Neural cell (in vitro differentiated cells): Measurements from ENCODE around the gene CYP26B1. TPM values are rescaled to one million over a fixed set of nuclear protein-coding genes. Genes with fewer than 3 reads are reported as not detected.

Source experiments
- H2AFZ ChIP-seq: fragments of 200-600, 300-800 bp; sonication (generic), shearing (Covaris generic); 2 replicates; pipeline ENCODE4 v1.6.0; 2014; ENCODE audit warnings: low read depth, mild to moderate bottlenecking, antibody characterized with exemption, low read length, moderate library complexity
- H3F3A ChIP-seq: fragments of 200-600 bp; shearing (Covaris generic); 2 replicates; pipeline ENCODE4 v1.6.1; 2016; ENCODE audit warnings: mild to moderate bottlenecking, moderate library complexity, mixed read lengths, antibody characterized with exemption, low read length; ENCODE audit not compliant: insufficient read depth, poor library complexity, severe bottlenecking
- H3K27ac ChIP-seq: fragments of 200-600, 300-800 bp; sonication (generic), shearing (Covaris generic); 2 replicates; pipeline ENCODE4 v1.5.1; 2014; ENCODE audit warnings: mild to moderate bottlenecking, low read length, moderate library complexity
- H3K27me3 ChIP-seq: fragments of 300-800, 200-600 bp; sonication (generic), shearing (Covaris generic); 2 replicates; pipeline ENCODE4 v1.6.0; 2014; ENCODE audit warnings: mild to moderate bottlenecking, low read depth, low read length, moderate library complexity; ENCODE audit not compliant: insufficient read depth
- H3K36me3 ChIP-seq: fragments of 300-800, 200-600 bp; sonication (generic), shearing (Covaris generic); 2 replicates; pipeline ENCODE4 v1.5.1; 2014; ENCODE audit warnings: mild to moderate bottlenecking, antibody characterized with exemption, low read length, moderate library complexity; ENCODE audit not compliant: insufficient read depth
- H3K4me2 ChIP-seq: fragments of 300-800, 200-600 bp; sonication (generic), shearing (Covaris generic); 2 replicates; pipeline ENCODE4 v1.6.0; 2014; ENCODE audit warnings: mild to moderate bottlenecking, low read length
- H3K4me3 ChIP-seq: fragments of 300-800, 200-600 bp; sonication (generic), shearing (Covaris generic); 2 replicates; pipeline ENCODE4 v1.5.1; 2014; ENCODE audit warnings: mild to moderate bottlenecking, low read length, moderate library complexity
- H3K79me2 ChIP-seq: fragments of 200-600 bp; shearing (Covaris generic); replicated peaks from 2 replicates; pipeline ENCODE4 v1.6.0; 2014; ENCODE audit warnings: mild to moderate bottlenecking, low read length, moderate library complexity; ENCODE audit not compliant: insufficient read depth
- H3K9ac ChIP-seq: fragments of 300-800, 200-600 bp; sonication (generic), shearing (Covaris generic); 2 replicates; pipeline ENCODE4 v1.6.1; 2016; ENCODE audit warnings: mild to moderate bottlenecking, low read length, mixed read lengths
- H3K9me2 ChIP-seq: fragments of 200-600 bp; shearing (Covaris generic); 2 replicates; pipeline ENCODE4 v1.6.1; 2016; ENCODE audit warnings: mild to moderate bottlenecking, low read length, mixed read lengths; ENCODE audit not compliant: insufficient read depth
- H3K9me3 ChIP-seq: fragments of 200-600, 300-800 bp; sonication (generic), shearing (Covaris generic); 2 replicates; pipeline ENCODE4 v1.6.1; 2016; ENCODE audit warnings: mild to moderate bottlenecking, mixed run types, low read length, moderate library complexity, mixed read lengths
- H4K20me1 ChIP-seq: fragments of 200-600 bp; shearing (Covaris generic); 2 replicates; pipeline ENCODE4 v1.6.1; 2016; ENCODE audit warnings: mild to moderate bottlenecking, mixed run types; ENCODE audit not compliant: insufficient read depth
- CTCF ChIP-seq: fragments of 450-650 bp; IDR thresholded peaks from 2 replicates; pipeline ENCODE4 v1.5.1; 2014; ENCODE audit warnings: antibody characterized with exemption, mild to moderate bottlenecking, moderate library complexity; ENCODE audit not compliant: poor library complexity, severe bottlenecking
- EP300 ChIP-seq: fragments of 450-650 bp; conservative IDR thresholded peaks from 2 replicates; pipeline ENCODE4 v1.6.1; 2014; ENCODE audit warnings: antibody characterized with exemption, mild to moderate bottlenecking, moderate library complexity; ENCODE audit not compliant: poor library complexity, severe bottlenecking
- EZH2 ChIP-seq: fragments of 200-600, 300-800 bp; shearing (Covaris generic), sonication (generic); IDR thresholded peaks from 2 replicates; pipeline ENCODE4 v1.6.1; 2014; ENCODE audit warnings: antibody characterized with exemption, low read length, borderline replicate concordance, mild to moderate bottlenecking; ENCODE audit not compliant: insufficient read depth, poor library complexity, severe bottlenecking
- MXI1 ChIP-seq: fragments of 450-650 bp; conservative IDR thresholded peaks from 2 replicates; pipeline ENCODE4 v1.6.1; 2014; ENCODE audit warnings: antibody characterized with exemption, mild to moderate bottlenecking; ENCODE audit not compliant: poor library complexity, severe bottlenecking
- POLR2AphosphoS5 ChIP-seq: IDR thresholded peaks from 2 replicates; pipeline ENCODE4 v1.6.1; 2012
- RAD21 ChIP-seq: fragments of 450-650 bp; conservative IDR thresholded peaks from 2 replicates; pipeline ENCODE4 v1.6.1; 2014; ENCODE audit warnings: antibody characterized with exemption, mild to moderate bottlenecking, moderate library complexity
- REST ChIP-seq: IDR thresholded peaks from 2 replicates; pipeline ENCODE4 v1.6.1; 2012; ENCODE audit warnings: borderline replicate concordance
- SMC3 ChIP-seq: fragments of 450-650 bp; conservative IDR thresholded peaks from 2 replicates; pipeline ENCODE4 v1.6.1; 2014; ENCODE audit warnings: antibody characterized with exemption, mild to moderate bottlenecking, moderate library complexity; ENCODE audit not compliant: poor library complexity
- TAF1 ChIP-seq: IDR thresholded peaks from 2 replicates; pipeline ENCODE4 v1.6.1; 2012; ENCODE audit warnings: low read depth
- polyA plus RNA-seq: library from polyadenylated mRNA; depleted of rRNA; stranded (reverse); fragments of >200 nt; gene quantifications from 2 replicates; pipeline ENCODE4 v1.2.3, GENCODE V29; 2014

CYP26B1 gene
- polyA plus RNA-seq, 1 donor from 2014 or later: 0.83 TPM

GRCh38 chr2:72144632-72145288 lies 2.9 kb downstream of the CYP26B1 start:
- Histone ChIP-seq H3K9me2 (no peaks in the 10 kb centered on the region), H3K36me3 (no peaks in the 10 kb centered on the region), H3K27me3 (peaks cover 87% of the 10 kb centered on the region), H2AFZ (no peak overlapping the region), H3F3A (no peaks in the 10 kb centered on the region), H3K79me2 (no peaks in the 10 kb centered on the region), H3K4me3 (peak overlapping the region; percentile 59), H3K4me2 (no peak overlapping the region), H3K9me3 (no peaks in the 10 kb centered on the region), H4K20me1 (no peaks in the 10 kb centered on the region), H3K27ac (no peak overlapping the region), H3K9ac (no peak overlapping the region)
- TF ChIP-seq EZH2 (peak; percentile 97), TAF1 (no peak), CTCF (no peak), POLR2AphosphoS5 (no peak), MXI1 (no peak), SMC3 (no peak), EP300 (no peak), RAD21 (no peak)

- H3F3A ChIP-seq: no peaks in the 10 kb centered on the region
- no peak overlapping the region for H3K27ac ChIP-seq
- TF ChIP-seq CTCF: no peak
- TF ChIP-seq RAD21: no peak
- TF ChIP-seq MXI1: no peak
- no peak for TF ChIP-seq EP300
- TF ChIP-seq TAF1: no peak
- no peak for TF ChIP-seq EZH2
- TF ChIP-seq POLR2AphosphoS5: no peak
- TF ChIP-seq REST: no peak
- TF ChIP-seq SMC3: no peak
- H3K4me3 ChIP-seq: peak overlapping the region; percentile 62
- no peaks in the 10 kb centered on the region for H3K9me2 ChIP-seq
- H4K20me1 ChIP-seq: no peaks in the 10 kb centered on the region
- H3K4me2 ChIP-seq: no peak overlapping the region
- no peak overlapping the region for H3K9ac ChIP-seq
- peaks cover 81% of the 10 kb centered on the region for H3K27me3 ChIP-seq
- H3K9me3 ChIP-seq: no peaks in the 10 kb centered on the region
- no peaks in the 10 kb centered on the region for H3K36me3 ChIP-seq
- H3K79me2 ChIP-seq: no peaks in the 10 kb centered on the region
- H2AFZ ChIP-seq: no peak overlapping the region
These were observed 3.4 kb downstream of the CYP26B1 start for GRCh38 chr2:72144274-72144631.
